GM21447 (cell line): Measurements from ENCODE around the gene SLC25A10.
A peak's percentile ranks its signal among the peaks of the same experiment; 100 is the strongest.
"Not testable (repeated sequence)": the region's sequence is repeated elsewhere in the genome, so short reads cannot be mapped to it uniquely, and the experiment has no call there.

Experiments
- ATAC-seq: cut with Tn5 transposase; IDR thresholded peaks from one replicate; pipeline ENCODE4 v1.9.1; 2021; ENCODE audit not compliant: unreplicated experiment

Gene SLC25A10, protein sequence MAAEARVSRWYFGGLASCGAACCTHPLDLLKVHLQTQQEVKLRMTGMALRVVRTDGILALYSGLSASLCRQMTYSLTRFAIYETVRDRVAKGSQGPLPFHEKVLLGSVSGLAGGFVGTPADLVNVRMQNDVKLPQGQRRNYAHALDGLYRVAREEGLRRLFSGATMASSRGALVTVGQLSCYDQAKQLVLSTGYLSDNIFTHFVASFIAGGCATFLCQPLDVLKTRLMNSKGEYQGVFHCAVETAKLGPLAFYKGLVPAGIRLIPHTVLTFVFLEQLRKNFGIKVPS

DNA sequence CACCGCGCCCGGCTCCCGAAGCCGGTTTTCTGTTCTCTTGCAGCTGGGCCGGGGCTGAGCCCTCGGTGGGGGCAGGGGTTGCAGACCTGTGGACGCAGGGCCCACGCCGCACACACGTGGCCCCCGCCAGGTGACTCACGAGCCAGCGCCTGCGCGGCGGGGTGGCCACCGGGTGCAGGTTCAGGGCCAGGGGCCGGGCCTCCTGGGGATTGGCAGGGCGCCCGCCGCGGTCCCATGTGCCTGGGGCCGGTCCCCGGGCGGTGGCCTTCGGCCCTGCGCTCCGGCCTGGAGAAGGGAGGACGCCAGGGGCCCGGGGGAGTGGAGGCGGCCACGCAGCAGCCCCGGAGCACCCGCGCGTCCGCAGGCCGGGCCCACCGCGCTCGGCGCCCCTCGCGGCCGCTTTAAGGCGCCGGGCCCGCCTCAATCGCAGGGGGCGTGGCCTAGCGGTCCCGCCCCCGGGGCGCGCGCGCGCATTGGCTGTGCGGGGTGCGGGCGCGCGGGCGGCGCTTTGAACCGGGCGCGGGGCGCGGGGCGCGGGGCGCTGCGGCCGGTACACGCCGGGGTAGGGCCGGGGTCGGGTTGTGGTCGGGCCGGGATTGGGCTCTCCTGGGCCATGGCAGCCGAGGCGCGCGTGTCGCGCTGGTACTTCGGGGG, at the start of gene SLC25A10:
SLC25A10 (plus strand) TSS at position 471 of the 654 bp plus-strand sequence; CDS start at position 614, 143 bp downstream.
- ATAC-seq: peak; percentile 62

DNA sequence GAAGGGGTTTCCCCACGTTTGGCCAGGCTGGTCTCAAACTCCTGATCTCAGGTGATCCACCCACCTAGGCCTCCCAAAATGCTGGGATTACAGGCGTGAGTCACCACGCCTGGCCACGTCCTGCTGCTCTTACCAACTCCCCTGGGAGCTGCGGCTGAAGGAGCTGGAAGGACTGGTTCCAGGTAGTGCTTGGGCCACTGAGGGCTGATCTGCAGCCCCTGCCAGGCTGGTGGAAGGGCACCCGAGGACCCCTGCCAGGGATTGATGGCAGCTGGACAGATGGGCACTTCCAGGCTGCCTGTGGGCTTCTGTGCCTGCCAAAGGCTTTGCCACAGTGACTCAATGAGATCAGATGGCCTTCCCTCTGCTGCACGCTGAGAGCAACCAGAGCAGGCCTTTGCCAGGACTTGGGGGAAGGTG, 48.0 kb upstream of the SLC25A10 start:
- no peak for ATAC-seq

DNA sequence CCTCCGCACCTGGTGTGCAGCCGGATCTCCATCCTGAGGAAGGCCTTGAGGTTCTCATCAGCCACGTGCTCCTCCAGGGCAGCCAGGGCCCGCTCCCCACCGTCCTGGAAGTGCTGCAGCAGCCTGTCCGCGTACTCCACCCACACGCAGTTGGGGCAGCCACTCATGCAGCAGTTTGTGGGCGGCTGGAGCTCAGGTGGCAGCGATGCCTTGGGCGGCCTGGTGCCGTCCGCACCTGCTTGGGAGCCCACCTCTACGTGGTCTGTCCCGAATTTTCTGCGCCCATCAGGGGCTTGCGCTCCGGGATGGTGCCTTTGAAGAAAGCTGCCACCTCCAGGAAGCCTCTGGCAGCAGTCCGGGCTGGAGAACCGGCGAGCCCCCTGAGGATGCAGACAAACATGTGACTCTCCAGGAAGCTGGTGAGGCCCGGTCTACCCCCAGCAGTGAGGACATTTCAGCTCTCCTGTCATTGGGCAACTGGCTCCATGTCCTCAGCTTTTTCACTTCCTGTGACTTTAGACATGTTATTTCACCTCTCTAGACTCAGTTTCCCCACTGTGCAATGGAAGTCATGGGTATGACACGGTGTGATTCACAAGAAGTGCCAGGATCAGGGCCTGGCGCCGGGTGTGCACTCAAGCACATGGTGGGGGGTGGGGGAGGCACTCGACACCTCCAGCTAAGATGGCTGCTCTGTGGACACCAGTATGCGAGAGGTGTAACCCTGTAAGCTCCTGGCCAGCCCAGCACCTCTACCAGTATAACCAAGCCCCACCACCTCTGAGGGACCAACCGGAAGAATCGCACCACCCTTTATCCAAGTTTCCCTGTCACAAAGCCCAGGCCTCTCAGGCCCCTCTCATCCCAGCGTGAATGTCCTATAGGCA, 46.6 kb upstream of the SLC25A10 start:
- ATAC-seq: peak; percentile 10

DNA sequence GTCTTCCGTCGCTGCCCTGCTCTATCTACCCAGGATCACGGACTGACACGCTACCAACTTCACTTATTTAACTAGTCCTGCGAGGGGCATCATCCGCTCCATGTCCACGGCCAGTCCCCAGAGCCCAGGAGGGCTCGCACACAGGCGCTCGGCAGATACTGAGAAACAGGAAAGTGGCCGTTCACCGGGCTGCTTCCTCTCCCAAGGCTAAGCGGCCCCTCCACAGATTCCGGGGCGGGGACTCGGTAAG, 46.1 kb upstream of the SLC25A10 start:
- ATAC-seq: peak; percentile 22

DNA sequence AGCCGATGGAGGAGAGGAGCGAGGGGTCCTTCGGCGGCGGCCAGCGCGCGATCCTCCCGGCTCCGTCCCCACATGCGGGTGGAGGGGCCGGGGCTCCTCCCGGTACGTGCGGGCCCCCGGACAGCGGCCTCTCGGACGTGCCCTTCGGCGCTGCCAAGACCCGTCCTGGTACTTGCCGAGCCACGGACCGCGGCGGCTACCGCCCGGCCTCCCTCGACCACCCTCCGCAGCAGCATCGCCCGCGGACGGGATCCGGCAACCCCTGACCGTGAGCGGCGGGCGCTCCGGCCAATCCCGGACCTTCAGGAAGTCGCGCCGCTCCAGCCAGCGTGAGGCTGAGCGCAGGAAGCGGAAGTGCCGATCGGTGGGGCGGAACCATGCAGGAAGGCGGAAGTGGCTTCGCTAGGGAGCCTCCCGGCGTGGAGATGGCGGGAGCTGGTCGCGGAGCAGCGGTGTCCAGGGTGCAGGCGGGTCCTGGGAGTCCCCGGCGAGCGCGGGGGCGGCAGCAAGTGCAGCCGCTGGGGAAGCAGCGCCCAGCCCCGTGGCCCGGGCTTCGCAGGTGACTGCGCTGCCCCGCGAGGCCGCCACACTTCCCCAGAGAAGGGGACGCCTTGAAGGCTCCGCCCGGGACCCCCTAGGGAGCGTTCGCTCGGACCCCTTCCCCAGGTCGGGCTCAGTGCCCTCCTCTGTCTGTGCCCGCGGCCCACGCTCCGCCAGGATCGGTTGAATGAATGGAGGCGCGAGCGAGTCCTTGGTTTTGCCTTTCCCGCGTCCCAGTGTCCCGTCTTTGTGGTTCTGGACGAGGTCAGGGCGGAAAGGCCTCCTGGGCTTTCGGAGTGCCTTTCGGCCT, 45.5 kb upstream of the SLC25A10 start, which contains the start of the genes CCDC137 and OXLD1:
CCDC137 (plus strand) TSS at position 396 of the 850 bp plus-strand sequence; CDS start at position 426, 30 bp downstream.
OXLD1 (minus strand) TSS at position 264 of the 850 bp plus-strand sequence; CDS start at position 236, 28 bp downstream.
- peak; percentile 88 for ATAC-seq

DNA sequence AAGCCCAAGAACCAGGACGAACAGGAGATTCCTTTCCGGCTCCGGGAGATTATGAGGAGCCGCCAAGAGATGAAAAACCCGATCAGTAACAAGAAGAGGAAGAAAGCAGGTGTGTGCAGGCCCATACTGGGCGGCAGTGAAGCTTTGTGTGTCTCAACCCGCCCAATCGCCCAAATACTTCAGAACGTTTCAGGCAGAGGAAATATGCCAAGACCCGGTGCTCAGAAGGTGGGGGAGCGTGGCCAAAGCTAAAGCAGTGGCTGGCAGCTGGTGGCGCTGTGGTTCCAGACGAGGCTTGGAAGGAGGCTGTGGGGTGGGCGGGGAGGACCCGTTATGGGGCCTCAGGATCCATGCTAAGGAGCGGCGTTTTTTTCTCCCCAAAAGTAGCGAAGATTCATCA, 44.3 kb upstream of the SLC25A10 start:
- ATAC-seq: no peak

DNA sequence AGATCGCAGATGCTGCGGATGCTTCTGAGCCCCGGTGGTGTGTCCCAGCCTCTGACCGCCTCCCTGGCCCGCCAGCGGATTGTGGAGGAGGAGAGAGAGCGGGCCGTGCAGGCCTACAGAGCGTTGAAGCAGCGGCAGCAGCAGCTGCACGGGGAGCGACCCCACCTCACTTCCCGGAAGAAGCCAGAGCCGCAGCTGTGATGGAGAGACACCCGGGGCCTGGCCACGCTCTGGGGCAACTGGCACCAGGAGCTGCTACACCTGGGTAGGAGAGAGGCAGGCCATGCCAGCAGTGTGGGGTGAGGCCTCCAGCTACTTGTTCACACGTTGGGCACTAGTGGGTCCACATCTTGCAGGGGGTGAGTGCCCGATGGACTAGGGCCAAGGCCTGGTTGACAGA, 39.6 kb upstream of the SLC25A10 start:
- no peak for ATAC-seq

DNA sequence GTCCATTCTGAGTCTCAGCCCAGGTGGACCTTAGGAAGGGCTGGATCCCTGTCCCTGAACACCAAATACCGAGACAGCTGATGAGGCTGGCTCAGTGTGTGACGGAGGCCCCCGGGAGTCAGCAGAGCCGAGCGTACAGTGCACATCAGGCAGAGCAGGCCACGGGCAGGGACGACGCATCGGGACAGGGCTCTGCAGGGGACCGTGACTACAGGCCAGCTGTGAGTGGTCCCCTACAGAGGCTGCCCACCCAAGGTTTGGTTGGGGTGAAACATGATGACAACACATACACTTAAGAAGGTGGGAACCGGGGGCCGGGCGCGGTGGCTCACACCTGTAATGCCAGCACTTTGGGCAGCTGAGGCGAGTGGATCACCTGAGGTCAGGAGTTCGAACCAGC, 39.1 kb upstream of the SLC25A10 start:
- no peak for ATAC-seq

DNA sequence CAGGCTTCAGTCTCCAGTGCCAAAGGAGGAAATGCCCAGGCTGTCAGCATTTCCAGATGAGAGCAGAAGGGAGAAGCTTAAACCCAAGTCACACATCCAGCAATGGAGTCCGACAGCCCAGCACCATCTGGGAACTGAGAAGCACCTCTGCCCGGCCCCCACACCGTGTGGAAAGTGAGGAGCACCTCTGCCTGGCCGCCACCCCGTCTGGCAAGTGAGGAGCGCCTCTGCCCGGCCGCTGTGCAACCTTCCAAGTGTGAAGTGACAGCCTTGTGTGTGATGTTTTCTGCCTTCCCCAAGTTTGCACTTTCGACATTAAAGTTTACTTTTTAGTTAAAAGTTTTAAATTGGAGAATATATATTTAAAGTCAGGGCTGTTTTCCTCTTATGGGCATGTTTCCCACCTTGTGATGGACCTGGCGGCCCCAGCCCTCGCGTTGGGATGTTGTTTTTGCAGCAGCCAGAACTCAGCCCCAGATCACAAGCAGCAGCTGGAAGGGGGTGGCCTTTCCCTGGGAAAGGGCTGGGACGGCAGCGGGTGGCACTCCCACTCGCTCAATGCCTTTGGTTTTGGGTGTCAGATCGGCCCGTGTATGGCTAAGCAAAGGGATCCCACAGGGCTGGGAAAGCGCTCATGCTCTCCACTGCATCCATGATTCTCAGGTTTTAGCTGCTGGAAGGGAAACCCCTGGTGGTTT, 38.4 kb upstream of the SLC25A10 start:
- no peak for ATAC-seq

DNA sequence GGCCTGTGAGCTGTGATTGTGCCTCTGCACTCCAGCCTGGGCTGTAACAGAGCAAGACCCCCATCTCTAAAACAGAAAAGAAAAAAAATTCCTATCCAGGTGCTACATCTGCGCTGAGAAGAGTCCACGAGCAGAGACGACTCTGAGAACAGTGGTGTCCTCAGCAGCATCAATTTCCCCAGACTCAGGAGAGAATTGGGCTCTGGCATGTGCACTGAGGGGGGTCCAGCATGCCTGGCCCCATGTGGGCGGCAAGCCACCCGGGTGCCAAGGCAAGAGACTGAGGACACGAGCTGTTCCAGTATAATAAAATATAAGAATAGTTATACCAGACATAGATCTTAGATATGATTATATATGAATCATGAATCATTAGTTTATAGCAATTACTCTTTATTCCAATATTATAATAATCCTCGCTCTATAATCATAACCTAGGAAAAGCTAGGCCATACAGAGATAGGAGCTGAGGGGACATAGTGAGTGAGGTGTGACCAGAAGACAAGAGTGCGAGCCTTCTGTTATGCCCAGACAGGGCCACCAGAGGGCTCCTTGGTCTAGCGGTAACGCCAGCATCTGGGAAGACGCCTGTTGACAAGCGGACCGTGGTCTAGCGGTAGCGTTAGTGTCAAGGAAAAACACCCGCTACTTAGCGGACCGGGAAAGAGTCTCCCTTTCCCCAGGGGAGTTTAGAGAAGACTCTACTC, 36.4 kb upstream of the SLC25A10 start:
- ATAC-seq: not testable (repeated sequence)

DNA sequence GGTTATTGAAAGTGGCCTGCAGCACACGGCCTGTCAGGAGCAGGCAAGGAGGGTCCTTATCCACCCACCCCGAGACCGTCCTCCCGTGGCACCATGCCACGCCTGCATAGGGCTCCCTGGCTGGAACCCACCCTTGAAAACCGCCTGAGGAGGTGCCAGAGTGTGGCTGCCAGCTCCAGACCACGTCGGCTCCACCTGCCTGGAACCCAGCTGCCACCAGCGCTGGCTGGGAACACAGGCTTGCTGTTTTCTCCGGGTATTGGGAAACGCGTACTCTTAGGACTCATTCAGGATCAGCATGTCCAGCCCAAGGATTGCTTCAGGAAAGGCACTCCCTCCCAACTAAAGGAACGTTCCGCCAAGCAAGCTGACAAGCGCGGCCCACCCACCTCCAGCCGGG, 35.2 kb upstream of the SLC25A10 start:
- no peak for ATAC-seq

DNA sequence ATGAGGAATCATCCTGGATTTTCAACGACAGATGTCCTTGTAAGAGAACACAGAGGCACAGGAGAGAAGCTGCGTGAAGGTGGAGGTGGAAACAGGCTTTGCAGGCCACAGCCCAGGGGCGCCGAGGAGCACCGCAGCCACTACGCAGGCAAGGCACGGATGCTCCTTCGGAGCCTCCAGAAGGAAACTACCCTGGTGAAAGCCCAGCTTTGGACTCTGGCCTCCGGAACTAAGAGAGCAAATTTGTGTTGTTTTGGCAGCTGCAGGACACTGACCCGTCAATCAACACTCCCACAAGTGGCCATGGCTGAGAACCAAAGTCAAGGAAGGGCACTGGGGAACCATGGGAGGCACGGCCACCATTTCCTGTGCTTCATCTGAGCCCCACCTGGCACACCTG, 31.9 kb upstream of the SLC25A10 start:
- ATAC-seq: no peak

DNA sequence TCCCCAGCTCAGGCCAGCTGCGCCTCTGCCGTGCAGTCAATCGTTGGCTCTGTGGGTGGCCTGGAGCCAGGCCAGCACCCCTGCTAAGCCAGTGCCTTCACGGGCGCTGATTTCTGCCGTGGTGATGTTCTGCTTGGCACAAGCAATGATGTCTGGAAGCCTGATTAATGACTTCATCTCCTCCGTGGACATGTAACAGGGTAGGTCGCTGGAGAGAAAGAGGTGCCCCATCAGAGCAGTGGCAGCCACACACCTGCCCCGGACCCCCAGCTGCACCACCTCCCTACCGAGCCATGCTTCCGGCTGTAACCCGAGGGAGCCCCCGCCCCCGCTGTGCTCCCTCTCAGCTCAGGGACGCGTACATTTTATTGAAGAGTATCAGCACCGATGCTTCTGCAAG, 30.4 kb upstream of the SLC25A10 start:
- no peak for ATAC-seq

DNA sequence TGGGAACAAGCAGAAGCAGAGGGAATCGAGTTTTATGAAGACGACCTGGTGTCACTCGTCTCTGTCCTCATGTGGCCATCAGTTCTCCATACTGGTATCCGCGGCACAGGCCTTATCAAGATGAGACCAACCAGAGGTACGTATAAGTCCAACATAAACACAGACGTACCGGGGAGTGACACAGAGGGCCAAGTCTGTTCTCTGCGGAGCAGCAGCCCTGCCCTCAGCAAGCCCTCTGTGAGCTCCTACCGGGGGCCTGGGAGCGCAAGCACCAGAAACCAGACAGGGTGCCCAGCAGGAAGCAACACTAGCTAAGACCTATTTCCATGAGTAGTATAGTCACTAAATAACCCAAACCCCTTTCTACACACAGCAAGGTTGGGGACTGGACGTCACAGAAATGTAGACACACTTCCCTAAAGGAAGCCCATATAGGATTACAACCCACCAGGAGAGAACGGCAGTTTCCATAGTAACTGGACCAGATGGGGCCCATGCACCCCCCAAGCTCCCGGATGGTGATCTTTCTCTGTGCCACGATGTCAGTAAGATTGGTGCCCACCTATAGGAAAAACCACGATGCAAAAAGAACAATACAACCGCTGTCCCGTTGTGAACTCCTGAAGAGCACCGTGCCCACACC, 29.4 kb upstream of the SLC25A10 start:
- no peak for ATAC-seq

DNA sequence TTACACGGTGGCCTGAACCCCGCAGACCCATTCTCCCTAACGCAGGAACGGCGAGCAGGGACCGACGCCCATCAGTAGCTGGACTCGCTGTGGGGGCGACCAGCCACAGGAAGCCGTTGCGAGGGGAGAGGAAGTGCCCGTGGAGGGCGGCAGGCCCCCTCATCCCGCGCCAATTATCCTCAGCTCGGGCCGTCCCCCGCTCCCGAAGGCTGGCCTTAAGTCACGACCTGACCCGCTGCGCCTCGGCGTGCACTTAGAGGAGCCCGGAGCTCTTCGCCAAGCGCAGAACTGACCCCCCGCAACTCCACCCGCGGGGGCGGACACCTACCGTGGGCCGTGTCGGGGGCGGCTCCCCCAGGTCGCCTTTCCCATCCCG, 28.9 kb upstream of the SLC25A10 start:
- ATAC-seq: no peak

DNA sequence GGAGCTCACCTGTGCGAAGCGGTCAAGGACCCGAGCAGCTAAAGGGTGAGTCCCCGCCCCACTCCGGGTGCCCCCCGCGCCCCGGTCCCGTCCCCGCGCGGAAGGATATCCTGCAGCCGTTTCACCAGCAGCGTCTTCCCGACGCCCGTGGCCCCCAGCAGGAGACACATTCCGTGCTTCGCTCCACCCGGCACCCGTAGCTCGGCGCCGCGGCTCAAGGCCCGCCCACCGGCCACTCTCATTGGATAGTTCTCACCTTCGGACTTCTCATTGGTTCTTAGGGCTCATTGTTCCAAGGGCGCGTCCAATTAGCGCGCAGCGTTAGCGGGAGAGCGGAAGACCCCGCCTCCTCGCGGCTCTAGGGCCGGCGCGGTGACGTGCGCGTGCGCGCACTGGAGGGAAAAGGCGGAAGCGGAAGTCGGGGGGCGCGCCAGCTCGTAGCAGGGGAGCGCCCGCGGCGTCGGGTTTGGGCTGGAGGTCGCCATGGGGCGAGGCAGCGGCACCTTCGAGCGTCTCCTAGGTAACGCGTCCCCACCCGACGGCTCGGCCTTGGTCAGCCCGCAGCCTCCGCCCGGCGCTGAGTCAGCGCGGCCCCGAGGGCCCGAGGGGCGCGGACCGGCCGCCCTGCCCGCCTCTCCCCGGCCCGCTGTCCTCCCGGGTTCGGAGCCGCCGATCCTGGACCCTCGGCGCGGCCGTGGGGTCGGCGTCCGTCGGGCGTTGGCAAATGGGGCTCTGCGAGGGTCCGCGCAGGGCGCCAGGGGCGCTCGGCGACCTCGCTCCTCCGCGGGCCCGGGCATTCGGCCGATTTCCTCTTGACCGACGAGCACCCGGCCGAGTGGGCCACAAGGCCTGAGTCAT, 28.3 kb upstream of the SLC25A10 start, which contains the start of the genes ARL16 and HGS:
ARL16 (minus strand) TSS at position 214 of the 858 bp plus-strand sequence; CDS start at position 170, 44 bp downstream.
HGS (plus strand) TSS at position 428 of the 858 bp plus-strand sequence; CDS start at position 484, 56 bp downstream.
- ATAC-seq: peak; percentile 93

DNA sequence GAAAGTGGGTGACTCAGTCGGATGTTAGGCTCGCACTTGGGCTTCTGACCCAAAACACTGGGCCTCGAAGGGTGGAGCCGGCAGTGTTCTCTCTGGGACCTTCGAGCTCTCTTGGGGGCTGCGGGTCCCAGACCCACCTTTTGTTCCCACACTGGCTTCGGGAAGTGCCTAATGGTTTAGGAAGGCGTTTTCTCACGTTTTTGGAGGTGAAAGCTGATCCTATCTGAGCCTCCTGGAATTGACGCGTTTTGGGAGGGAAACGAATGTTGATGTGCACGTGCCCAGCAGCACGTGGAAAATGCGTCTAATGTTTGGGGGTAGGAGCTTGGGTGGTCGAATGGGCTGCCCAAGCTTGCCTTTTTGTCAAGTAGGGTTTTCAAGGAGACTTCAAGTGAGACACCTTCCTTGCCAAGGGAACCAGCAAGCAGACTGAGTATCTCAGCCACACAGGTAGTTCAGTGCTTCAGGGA, 27.6 kb upstream of the SLC25A10 start:
- ATAC-seq: no peak

DNA sequence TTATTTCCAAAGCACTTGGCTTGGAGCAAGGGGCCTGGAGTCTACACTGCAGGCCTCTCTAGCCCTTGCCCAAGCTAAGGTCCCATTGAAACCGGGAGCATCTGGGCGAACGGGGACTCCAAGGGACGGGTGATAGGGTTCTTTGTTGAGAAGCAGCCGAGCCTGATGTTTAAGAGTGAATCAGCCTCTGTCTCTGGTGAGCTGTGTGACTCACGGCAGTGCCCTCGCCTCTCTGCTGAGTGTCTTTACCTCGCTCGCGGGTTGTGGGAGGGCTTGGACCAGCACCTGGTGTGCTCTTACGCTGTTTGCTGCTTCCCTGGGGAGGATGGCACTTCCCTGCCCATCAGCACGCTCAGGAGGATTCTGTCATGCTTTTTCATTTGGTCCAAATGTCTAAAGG, 27.0 kb upstream of the SLC25A10 start:
- ATAC-seq: no peak
